Effector CD4-positive, alpha-beta T cell (primary cell): ENCODE data around the gene CFAP65.
A peak's percentile ranks its signal among the peaks of the same experiment; 100 is the strongest.

Source experiments
- DNase-seq: peaks from one replicate; pipeline ENCODE4 v3.0.0-alpha.2; 2020

The CFAP65 gene

GRCh38 chr2:219003979-219004378 lies 37.3 kb downstream of the CFAP65 start:
- DNase-seq: no peak

GRCh38 chr2:219003267-219003634 lies 38.1 kb downstream of the CFAP65 start:
- no peak for DNase-seq

GRCh38 chr2:219002395-219003266 lies 38.7 kb downstream of the CFAP65 start:
- DNase-seq: peak; percentile 37

- no peak for DNase-seq
These were observed 39.5 kb downstream of the CFAP65 start for GRCh38 chr2:219001577-219002394.

- DNase-seq: no peak
These were observed 40.2 kb downstream of the CFAP65 start for GRCh38 chr2:219001100-219001576.

GRCh38 chr2:219000569-219000960 lies 40.8 kb downstream of the CFAP65 start:
- DNase-seq: no peak

- no peak for DNase-seq
These were observed 41.3 kb downstream of the CFAP65 start for GRCh38 chr2:218999881-219000568.

- DNase-seq: no peak
These were observed 42.1 kb downstream of the CFAP65 start for GRCh38 chr2:218999021-218999880.

- no peak for DNase-seq
These were observed 42.8 kb downstream of the CFAP65 start for GRCh38 chr2:218998414-218999002.

- no peak for DNase-seq
These were observed 43.6 kb downstream of the CFAP65 start for GRCh38 chr2:218997731-218998130.

- no peak for DNase-seq
These were observed 44.4 kb downstream of the CFAP65 start for GRCh38 chr2:218996937-218997336.

GRCh38 chr2:218995972-218996711 lies 45.2 kb downstream of the CFAP65 start:
- DNase-seq: peak; percentile 68

- no peak for DNase-seq
These were observed 45.8 kb downstream of the CFAP65 start for GRCh38 chr2:218995561-218995960.

- DNase-seq: no peak
These were observed 47.7 kb downstream of the CFAP65 start, which contains the start of gene CRYBA2 for GRCh38 chr2:218993345-218994315. CRYBA2 (minus strand) TSS chr2:218993422; CDS start chr2:218993176, 246 bp downstream.

- DNase-seq: no peak
These were observed 48.5 kb downstream of the CFAP65 start for GRCh38 chr2:218992703-218993344.

- DNase-seq: no peak
These were observed 49.1 kb downstream of the CFAP65 start for GRCh38 chr2:218992196-218992595.

GRCh38 chr2:218991674-218992168 lies 49.6 kb downstream of the CFAP65 start:
- DNase-seq: no peak

GRCh38 chr2:218990612-218991011 lies 50.7 kb downstream of the CFAP65 start:
- DNase-seq: no peak

GRCh38 chr2:218990052-218990451 lies 51.3 kb downstream of the CFAP65 start:
- no peak for DNase-seq
